Pancreas (tissue), 10 donors: ENCODE data around the gene MAPK7. TPM values are rescaled to one million over a fixed set of nuclear protein-coding genes. Genes with fewer than 3 reads are reported as not detected.

Source experiments
- ATAC-seq, 4 donors: fragments of 200-7000 bp; cut with Tn5 transposase; one replicate each; pipeline versions ENCODE4 v1.8.0 to v1.9.1; 2020; ENCODE audit warnings: mild to moderate bottlenecking in 4 of 4, moderate library complexity in 4 of 4
- DNase-seq, 6 donors: peaks; one replicate each; pipeline ENCODE4 v3.0.0-alpha.2; 2020
- FAIRE-seq: peaks from 2 replicates; lab custom pipeline; 2012; peaks lifted over from hg19 to GRCh38; lab: Jason Lieb, UNC
- H3K27ac ChIP-seq, 4 donors: fragments of 200-600 bp; sonication (generic); 1 replicate in 3 of 4; 2 replicates in 1 of 4; pipeline versions ENCODE4 v1.5.0 to v1.8.0; 2020
- H3K27me3 ChIP-seq, 4 donors: fragments of 200-600 bp; one replicate each; pipeline ENCODE4 v1.8.0; 2021
- H3K36me3 ChIP-seq, 3 donors: fragments of 200-600 bp; sonication (generic) in 1 of 3; one replicate each; pipeline versions ENCODE4 v1.5.0 to v1.8.0; 2020 to 2021
- H3K4me1 ChIP-seq, 3 donors: fragments of 200-600 bp; one replicate each; pipeline ENCODE4 v1.8.0; 2021
- H3K4me3 ChIP-seq, 4 donors: fragments of 200-600 bp; sonication (generic) in 2 of 4; one replicate each; pipeline versions ENCODE4 v1.5.0 to v1.8.0; 2020 to 2021
- H3K9me3 ChIP-seq, 4 donors: fragments of 200-600 bp; one replicate each; pipeline ENCODE4 v1.8.0; 2021
- WGBS, 2 donors: extraction: QIAGEN DNeasy Blood & Tissue Kit; methylation state at CpG; one replicate each; pipeline ENCODE4 v1.1.7; 2013; 5-methylcytosine and 5-hydroxymethylcytosine counted together
- intact Hi-C, 3 donors: fragments of 100-400 bp; cut with DNase I; formaldehyde crosslinking; loops; one replicate each; pipeline versions ENCODE4 v1.11.1 to v1.14.2; 2022
- polyA plus RNA-seq, 2 donors: library from polyadenylated mRNA; stranded (reverse); fragments of 200-250 nt; gene quantifications; one replicate each; pipeline ENCODE4 v1.2.3, GENCODE V29; 2013
- total RNA-seq, 6 donors: library from RNA; stranded (reverse); fragmentation: NEBNext Ultra II Directional in 4 of 6; extraction: Animal tissue kit (Norgen Biotek cat#: 25700) in 4 of 6; gene quantifications; one replicate each; pipeline versions ENCODE4 v1.2.1 to v1.2.4, GENCODE V29; 2021 to 2023
- TF ChIP-seq, protein P1 (sequence below), 4 donors: fragments of 200-600 bp; sonication (generic) in 3 of 4; IDR thresholded peaks; one replicate each; pipeline versions ENCODE4 v1.5.0 to v1.8.0; 2021; ENCODE audit warnings: antibody characterized with exemption in 4 of 4
- donor health status: healthy with polysubstance abuse.
- donor health status: DM: no; HTN: no; CAD: no; lungs with moderate emphysema.
- donor health status: DM: no; HTN: no; CAD: no.
- donor health status: control.
- donor health status: control.
- donor health status: Bipolar disorder and iron deficiency.
- donor health status: DM: yes; HTN: yes; CAD: no.
- donor health status: DM: no; HTN: no; CAD: no.
- donor health status: DM: no; HTN: no; CAD: no.
- donor health status: DM: yes; HTN: yes; CAD: no.

MAPK7 gene
- total and polyA plus RNA-seq, 8 donors: 3.4 to 10.5 (median 7.9) TPM

DNA sequence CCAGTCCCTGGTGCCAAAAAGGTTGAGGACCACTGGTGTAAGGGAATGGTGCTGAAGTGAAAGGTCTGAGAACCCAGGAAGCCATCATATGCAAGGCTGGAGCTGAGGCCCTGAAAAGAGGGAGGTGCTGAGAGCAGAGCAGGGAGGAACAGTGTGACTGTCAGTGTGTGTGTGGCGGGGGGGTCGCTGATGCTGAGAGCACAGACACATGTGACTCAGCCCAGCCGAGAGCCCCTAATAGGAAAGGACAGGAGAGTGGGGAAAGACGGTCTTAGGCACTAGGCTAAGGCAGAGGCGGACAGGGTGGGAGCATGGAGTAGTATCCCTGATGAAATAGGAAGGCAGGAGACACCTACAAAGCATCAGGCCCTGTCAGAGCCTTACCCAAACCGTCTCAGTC is 17.0 kb upstream of the MAPK7 start:
- DNase-seq (peak in 1 of 6 donors; percentile 32), ATAC-seq (no peak), FAIRE-seq (no peak)
- TF ChIP-seq, protein P1, sequence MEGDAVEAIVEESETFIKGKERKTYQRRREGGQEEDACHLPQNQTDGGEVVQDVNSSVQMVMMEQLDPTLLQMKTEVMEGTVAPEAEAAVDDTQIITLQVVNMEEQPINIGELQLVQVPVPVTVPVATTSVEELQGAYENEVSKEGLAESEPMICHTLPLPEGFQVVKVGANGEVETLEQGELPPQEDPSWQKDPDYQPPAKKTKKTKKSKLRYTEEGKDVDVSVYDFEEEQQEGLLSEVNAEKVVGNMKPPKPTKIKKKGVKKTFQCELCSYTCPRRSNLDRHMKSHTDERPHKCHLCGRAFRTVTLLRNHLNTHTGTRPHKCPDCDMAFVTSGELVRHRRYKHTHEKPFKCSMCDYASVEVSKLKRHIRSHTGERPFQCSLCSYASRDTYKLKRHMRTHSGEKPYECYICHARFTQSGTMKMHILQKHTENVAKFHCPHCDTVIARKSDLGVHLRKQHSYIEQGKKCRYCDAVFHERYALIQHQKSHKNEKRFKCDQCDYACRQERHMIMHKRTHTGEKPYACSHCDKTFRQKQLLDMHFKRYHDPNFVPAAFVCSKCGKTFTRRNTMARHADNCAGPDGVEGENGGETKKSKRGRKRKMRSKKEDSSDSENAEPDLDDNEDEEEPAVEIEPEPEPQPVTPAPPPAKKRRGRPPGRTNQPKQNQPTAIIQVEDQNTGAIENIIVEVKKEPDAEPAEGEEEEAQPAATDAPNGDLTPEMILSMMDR (IDR thresholded peaks at IDR 0.05): no peak
- no peaks in the 10 kb centered on the region for H3K27me3 ChIP-seq
- H3K36me3 ChIP-seq: no peaks in the 10 kb centered on the region
- H3K4me3 ChIP-seq: peak overlapping the region in 2 of 4 donors; percentile 76 to 85
- H3K27ac ChIP-seq: no peak overlapping the region
- H3K9me3 ChIP-seq: no peaks in the 10 kb centered on the region
- intact Hi-C loops: loop anchor here in 2 of 3 donors (10.0 kb wide), 3 partner anchors 53 to 403 kb away; partner anchors contain the start of gene RNF112 (in 1 of the 2)
- H3K4me1 ChIP-seq: peaks cover 0 to 5% (median 0%) of the 10 kb centered on the region in 3 donors
- 66 to 72% methylated on average over 6 of the region's 6 CpGs for WGBS, 2 donors

DNA sequence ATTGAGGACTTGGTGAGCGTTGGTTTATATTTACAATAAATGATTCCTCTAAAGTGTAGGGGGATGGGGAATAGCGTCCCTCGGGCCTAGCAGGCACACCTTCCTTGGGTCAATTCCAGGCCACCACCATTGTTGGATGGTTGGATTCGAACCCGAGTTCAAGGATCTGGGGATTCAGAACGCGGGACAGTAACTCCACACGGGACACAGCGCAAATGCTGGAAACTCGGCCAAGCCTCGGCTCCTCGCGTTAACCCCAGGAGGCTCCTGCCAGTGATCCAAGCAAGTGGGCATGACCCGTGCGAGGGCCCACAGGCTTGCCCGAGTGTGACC is 16.4 kb upstream of the MAPK7 start:
- peaks cover 0 to 5% (median 0%) of the 10 kb centered on the region in 3 donors for H3K4me1 ChIP-seq
- peak overlapping the region; percentile 51 to 93 (median 80) for H3K4me3 ChIP-seq
- H3K27ac ChIP-seq: peak overlapping the region; percentile 81 to 88 (median 86)
- WGBS, 2 donors: 5 to 8% methylated on average over 16 of the region's 16 CpGs
- intact Hi-C loops: loop anchor here in 2 of 3 donors (10.0 kb wide), 3 partner anchors 53 to 403 kb away; partner anchors contain the start of gene RNF112 (in 1 of the 2)
- FAIRE-seq: no peak
- TF ChIP-seq, protein P1 (IDR thresholded peaks at IDR 0.05): no peak
- no peaks in the 10 kb centered on the region for H3K27me3 ChIP-seq
- no peaks in the 10 kb centered on the region for H3K36me3 ChIP-seq
- DNase-seq: no peak
- no peak for ATAC-seq
- no peaks in the 10 kb centered on the region for H3K9me3 ChIP-seq

DNA sequence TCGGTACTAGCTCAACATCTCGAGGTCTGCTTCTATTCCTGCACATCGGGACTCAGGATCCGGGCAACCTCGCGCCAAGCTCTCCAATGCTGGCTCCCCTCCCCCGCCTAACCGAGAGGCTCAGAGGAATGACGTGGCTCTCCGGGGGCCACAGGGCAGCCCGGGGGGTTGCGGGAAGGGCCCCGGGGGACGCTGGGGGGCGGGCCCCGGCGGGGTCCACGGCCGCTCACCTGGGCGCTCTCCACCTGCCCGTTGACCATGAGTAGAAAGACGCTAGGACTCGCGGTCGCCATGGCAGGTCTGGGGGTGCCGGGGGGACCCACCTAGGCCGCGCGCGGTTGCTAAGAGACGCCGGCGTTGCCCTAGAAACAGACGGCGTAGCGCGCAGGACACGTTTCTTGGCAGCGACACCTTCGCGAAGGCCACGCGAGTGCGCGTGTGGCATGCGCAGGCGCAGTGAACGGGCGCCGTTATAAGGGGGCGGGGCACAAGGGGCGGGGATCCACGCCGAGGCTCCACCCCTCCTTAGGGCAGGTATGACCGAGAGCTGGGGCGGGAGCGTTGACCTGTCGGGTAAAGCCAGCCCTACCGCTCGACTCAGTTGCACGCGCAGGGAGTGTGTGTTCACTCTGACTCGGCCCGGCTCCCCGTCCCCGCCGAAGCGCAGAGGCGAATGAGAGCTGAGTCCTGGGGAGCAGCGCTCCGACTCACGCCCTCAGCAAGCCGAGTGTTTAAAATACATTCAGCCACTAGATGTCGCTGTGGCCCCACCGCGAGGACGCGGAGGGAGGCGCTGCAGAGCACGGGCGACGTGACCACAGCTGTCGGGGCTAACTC is 15.8 kb upstream of the MAPK7 start, which contains the start of gene B9D1:
Gene B9D1, minus strand, starts transcription at position 447 of the 837 bp plus-strand sequence. Its CDS starts 154 bp downstream, at position 293.
- DNase-seq (peak; percentile 91 to 99 (median 98)), ATAC-seq (peak; percentile 95 to 98 (median 97)), FAIRE-seq (no peak)
- Histone ChIP-seq H3K4me3 (peak within 1 kb of the TSS; percentile 51 to 93 (median 80)), H3K36me3 (no peaks in the 10 kb centered on the region), H3K27me3 (no peaks in the 10 kb centered on the region), H3K9me3 (no peaks in the 10 kb centered on the region), H3K4me1 (peaks cover 0 to 5% (median 0%) of the 10 kb centered on the region in 3 donors), H3K27ac (peak within 1 kb of the TSS; percentile 81 to 88 (median 86))
- TF ChIP-seq, protein P1 (IDR thresholded peaks at IDR 0.05): peak; percentile 92 to 98 (median 96)
- WGBS, 2 donors: 0% methylated on average over 81 to 83 of the region's 83 CpGs
- intact Hi-C loops: loop anchor here in 2 of 3 donors (10.0 kb wide), 3 partner anchors 52 to 402 kb away; partner anchors contain the start of gene RNF112 (in 1 of the 2)

DNA sequence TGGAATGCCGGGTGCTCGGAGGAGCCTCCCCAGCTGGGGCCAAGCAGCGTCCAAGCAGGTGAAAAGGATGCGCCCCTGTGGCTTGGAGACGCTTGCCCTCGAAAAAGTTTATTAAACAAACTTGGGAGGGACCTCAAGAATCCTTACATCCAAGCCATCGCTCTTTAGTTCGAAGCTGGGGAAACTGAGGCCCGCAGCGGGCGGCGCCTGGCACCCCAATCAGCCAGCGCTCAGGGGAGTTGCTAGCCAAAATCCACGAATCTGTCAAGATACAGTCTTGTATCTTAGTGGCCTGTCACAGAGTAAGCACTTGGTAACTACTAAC is 15.2 kb upstream of the MAPK7 start:
- H3K36me3 ChIP-seq: no peaks in the 10 kb centered on the region
- no peaks in the 10 kb centered on the region for H3K9me3 ChIP-seq
- H3K27me3 ChIP-seq: no peaks in the 10 kb centered on the region
- intact Hi-C loops: loop anchor here in 2 of 3 donors (10.0 kb wide), 3 partner anchors 52 to 402 kb away; partner anchors contain the start of gene RNF112 (in 1 of the 2)
- no peak for DNase-seq
- WGBS, 2 donors: 15 to 22% methylated on average over 14 of the region's 14 CpGs
- peak overlapping the region; percentile 51 to 93 (median 80) for H3K4me3 ChIP-seq
- TF ChIP-seq, protein P1 (IDR thresholded peaks at IDR 0.05): no peak
- H3K4me1 ChIP-seq: peaks cover 0 to 5% (median 0%) of the 10 kb centered on the region in 3 donors
- H3K27ac ChIP-seq: peak overlapping the region; percentile 81 to 88 (median 86)
- no peak for FAIRE-seq
- no peak for ATAC-seq
